Fibroblast of skin of left biceps (primary cell): Measurements from ENCODE around the gene REEP3.
"Not testable (repeated sequence)": the region's sequence is repeated elsewhere in the genome, so short reads cannot be mapped to it uniquely, and the experiment has no call there.

Experiments
- DNase-seq, 2 experiments: peaks; one replicate each; pipeline ENCODE4 v3.0.0-alpha.2; 2013; ENCODE audit warnings: low read depth in 2 of 2

REEP3 gene, protein sequence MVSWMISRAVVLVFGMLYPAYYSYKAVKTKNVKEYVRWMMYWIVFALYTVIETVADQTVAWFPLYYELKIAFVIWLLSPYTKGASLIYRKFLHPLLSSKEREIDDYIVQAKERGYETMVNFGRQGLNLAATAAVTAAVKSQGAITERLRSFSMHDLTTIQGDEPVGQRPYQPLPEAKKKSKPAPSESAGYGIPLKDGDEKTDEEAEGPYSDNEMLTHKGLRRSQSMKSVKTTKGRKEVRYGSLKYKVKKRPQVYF

DNA sequence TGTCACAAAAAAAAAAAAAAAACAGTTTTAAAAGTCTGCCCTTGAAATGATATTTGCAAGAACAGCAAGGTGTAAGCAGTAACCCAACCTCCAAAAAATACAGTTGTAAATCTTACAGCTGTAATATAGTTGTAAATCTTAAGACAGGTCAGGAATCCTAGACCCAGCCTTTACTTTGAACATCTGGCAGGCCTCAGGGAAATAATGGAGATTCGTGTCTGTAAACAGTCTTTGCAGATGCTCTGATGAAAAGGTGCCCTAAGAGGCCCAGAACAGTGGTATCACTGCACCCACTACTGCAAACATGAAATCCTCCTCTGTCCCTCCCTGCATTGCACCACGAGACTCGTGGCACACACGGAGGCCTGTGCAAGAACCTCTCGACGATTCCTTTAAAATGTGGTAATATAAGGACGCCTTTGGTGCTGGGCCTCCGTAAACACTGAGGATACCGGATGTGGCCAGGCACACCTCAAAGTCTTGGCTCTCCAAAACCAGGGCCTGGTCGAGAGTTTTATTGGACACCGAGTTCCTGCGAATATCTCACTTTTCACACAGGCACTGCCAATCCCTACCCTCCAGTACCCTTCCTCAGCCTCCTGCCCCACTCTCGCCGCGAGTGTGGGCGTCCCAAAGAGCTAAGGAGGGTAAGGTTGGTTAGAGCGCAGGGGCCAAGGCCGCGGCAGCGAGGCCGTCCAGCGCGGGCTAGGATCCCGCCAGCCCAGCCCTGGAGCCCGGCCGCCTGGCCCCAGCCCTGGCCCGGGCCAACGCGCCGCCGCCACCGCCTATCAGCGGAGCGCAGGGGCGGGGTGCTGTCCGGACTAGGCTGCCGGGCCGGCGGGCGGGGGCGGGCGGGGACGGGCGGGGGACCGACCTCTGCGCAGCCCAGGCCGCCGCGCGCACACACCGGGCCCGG is at the start of gene REEP3:
Gene REEP3 (plus strand): TSS at position 902 of the 916 bp plus-strand sequence. CDS start 145 bp downstream, outside the sequence.
- DNase-seq: peak in 1 of 2 experiments; percentile 13

GRCh38 chr10:63474488-63474887 is 46.7 kb upstream of the REEP3 start:
- DNase-seq: no peak

DNA sequence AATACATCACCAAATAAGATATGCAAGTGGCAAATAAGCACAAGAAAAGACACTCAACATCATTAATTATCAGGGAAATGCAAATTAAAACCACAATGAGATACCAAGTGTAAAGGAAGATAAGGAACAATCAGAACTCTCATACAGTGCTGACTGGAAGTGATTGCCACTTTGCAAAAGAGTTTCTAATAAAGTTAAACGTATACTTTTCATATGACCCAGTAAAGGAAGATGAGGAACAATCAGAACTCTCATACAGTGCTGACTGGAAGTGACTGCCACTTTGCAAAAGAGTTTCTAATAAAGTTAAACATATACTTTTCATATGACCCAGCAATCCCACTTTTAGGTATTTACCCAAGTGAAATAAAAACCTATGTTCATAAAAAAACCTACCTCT is 43.3 kb upstream of the REEP3 start:
- no peak for DNase-seq

DNA sequence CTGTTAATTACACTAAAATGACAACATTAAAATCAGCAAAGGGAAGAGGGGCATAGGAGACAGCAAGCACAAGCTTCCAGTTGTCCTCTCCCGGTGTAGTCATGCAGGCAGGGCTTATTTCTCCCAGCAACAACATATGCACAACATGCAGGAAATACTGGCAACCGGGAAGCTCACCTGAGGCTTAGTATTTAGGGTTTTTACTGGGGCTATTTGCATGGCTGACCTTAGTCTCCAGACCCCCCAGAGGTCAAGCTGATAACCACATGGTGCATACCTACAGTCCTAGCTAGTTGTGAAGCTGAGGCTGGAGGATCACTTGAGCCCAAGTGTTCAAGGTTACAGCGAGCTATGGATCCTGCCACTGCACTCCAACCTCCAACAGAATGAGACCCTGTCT is 42.6 kb upstream of the REEP3 start:
- DNase-seq: no peak

- no peak for DNase-seq
These were observed 41.0 kb upstream of the REEP3 start for GRCh38 chr10:63480237-63480636.

DNA sequence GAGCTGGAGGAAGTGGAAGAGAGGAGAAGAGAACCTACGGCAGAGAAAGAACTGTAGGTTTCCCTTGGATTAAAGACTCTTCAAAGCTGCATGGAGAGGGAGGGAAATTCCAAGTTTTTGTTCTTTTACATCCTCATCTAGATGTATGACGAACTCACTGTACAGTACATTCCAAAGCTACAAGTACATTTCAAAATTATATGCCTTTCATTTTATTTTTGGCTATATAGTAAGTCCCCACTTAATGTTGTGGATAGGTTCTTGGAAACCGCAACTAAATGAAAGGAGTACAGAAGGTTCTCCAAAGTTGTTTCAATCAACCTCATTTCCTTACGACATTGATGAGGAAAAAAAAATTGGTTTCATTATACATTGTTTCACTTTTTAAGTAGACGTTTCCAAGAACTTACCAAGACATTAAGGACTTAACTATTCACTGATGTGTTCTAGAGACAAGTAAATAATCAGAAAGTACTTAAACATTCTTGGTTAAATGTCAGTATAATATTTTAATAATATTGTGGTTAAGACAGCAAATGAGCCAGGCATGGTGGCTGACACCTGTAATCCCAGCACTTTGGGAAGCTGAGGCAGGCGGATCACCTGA is 39.3 kb upstream of the REEP3 start:
- no peak for DNase-seq

- DNase-seq: no peak
These were observed 37.2 kb upstream of the REEP3 start for GRCh38 chr10:63483983-63484382.

DNA sequence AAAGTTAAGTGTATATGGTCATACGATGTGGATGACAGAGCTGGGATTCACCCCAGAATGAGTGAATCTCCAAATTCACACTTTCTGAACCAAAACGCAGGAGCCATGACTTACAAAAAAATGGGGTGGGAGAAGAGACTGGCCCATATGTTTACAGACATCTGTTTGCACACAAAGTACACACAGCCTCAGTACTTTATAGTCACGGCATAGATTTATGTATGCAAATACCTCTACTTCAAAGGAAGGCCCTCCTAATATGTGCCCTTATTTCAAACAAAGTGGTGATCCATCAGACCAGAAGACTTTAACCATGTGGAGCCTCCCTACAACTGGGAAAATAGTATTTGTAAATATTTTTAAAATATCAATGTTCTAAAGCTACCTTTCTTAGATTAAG is 33.2 kb upstream of the REEP3 start:
- DNase-seq: no peak

DNA sequence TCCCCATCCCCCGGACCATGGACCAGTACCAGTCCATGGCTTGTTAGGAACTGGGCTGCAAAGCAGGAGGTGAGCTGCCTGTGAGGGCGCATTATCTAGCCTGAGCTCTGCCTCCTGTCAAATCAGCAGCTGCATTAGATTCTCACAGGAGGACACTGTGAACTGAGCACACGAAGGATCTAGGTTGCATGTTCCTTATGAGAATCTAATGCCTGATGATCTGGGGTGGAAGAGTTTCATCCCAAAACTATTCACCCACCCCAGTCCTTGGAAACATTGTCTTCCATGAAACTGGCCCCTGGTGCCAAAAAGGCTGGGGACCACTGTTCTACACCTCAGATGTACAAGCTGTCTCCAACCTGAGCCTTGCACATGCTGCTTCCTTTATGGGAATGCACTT is 31.4 kb upstream of the REEP3 start:
- DNase-seq: no peak

DNA sequence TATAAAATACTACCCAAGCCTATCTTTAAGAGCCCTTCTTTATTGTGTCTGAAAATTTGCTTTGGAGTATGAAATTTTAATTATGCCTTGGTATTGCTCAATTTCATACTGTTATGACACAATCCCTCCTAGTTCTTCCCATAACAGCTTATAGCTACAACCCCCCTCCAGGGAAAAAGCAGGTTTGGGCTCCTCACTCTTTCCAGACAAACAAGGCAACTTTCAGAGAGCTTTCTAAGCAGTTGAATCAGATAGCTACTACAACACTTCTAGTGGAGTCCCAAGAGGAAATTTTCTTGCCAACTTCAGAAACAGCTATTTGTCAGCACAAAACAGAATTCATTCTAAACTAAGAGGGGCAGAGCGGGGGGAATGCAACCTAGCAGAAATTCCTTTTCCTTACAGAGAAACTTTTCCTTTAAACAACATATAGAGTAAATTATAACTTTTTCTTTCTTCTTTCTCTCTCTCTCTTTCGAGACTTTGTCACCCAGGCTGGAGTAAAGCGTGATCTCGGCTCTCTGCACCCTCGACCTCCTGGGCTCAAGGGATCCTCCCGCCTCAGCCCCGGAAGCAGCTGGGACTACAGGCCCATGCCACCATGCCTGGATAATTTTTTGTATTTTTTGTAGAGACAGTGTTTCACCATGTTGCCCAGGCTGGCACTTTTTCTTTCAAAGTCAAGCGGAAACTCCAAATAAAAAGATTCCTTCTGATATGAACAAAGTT is 29.4 kb upstream of the REEP3 start:
- peak; percentile 89 to 91 for DNase-seq

GRCh38 chr10:63492317-63492690 is 28.9 kb upstream of the REEP3 start:
- not testable (repeated sequence) for DNase-seq

GRCh38 chr10:63493004-63493403 is 28.2 kb upstream of the REEP3 start:
- DNase-seq: no peak

GRCh38 chr10:63494951-63495350 is 26.2 kb upstream of the REEP3 start:
- no peak for DNase-seq

- no peak for DNase-seq
These were observed 24.6 kb upstream of the REEP3 start for GRCh38 chr10:63496561-63496960.

- DNase-seq: no peak
These were observed 23.9 kb upstream of the REEP3 start for GRCh38 chr10:63497321-63497720.

GRCh38 chr10:63498665-63499064 is 22.5 kb upstream of the REEP3 start:
- DNase-seq: no peak

DNA sequence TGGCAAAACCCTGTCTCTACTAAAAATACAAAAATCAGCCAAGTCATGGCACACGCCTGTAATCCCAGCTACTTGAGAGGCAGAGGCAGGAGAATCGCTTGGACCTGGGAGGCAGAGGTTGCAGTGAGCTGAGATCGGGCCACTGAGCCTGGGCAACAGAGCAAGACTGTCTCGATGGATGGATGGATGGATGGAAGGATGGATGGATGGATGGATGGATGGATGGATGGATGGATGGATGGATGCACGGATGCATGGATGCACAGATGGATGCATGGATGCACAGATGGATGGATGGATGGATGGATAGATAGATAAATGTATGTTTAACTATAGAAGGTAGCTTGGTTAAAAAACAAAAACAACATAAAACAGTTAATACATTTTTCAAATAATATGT is 20.6 kb upstream of the REEP3 start:
- not testable (repeated sequence) for DNase-seq

GRCh38 chr10:63501954-63502353 is 19.2 kb upstream of the REEP3 start:
- no peak for DNase-seq

- no peak for DNase-seq
These were observed 18.4 kb upstream of the REEP3 start for GRCh38 chr10:63502832-63503231.

DNA sequence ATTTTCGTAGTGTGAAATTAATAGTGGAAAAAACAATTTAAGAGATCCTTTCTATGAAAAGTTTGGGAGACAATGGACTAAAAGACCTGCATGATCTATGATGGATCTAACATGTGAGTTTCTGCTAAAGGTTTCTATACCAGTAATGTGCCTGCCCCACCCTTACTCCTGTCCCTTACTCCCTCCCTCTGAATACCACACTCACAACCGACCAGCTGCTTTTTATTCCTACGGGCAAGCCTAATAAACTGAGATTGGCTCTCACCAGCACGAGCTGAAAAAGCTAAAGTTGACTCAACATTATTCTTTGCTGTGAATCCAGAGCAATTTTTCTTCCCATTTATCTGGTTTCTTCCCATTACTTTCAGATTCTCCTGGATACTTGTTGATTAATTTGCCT is 17.8 kb upstream of the REEP3 start:
- DNase-seq: no peak

GRCh38 chr10:63504145-63504881 is 16.9 kb upstream of the REEP3 start:
- no peak for DNase-seq
